ENCODE data around the gene TMEM97. TPM values are rescaled to one million over a fixed set of nuclear protein-coding genes. Genes with fewer than 3 reads are reported as not detected.

Gene TMEM97
- polyA plus RNA-seq, 1 donor from 2014 or later = 16.9 TPM

GRCh38 chr17:28325211-28325610 is 6.2 kb downstream of the TMEM97 start:
- TF ChIP-seq SMC3 (conservative IDR thresholded peaks at IDR 0.05; ENCODE audit: poor library complexity) (no peak), EZH2 (IDR thresholded peaks at IDR 0.05; ENCODE audit: borderline replicate concordance, insufficient read depth, low read length, poor library complexity, severe bottlenecking) (no peak), CTCF (IDR thresholded peaks at IDR 0.05; ENCODE audit: poor library complexity, severe bottlenecking) (no peak), RAD21 (conservative IDR thresholded peaks at IDR 0.05) (no peak), TAF1 (IDR thresholded peaks at IDR 0.05; ENCODE audit: low read depth) (no peak), EP300 (conservative IDR thresholded peaks at IDR 0.05; ENCODE audit: poor library complexity, severe bottlenecking) (no peak), MXI1 (conservative IDR thresholded peaks at IDR 0.05; ENCODE audit: poor library complexity, severe bottlenecking) (no peak), POLR2AphosphoS5 (IDR thresholded peaks at IDR 0.05) (no peak)
- TF ChIP-seq, protein P1, sequence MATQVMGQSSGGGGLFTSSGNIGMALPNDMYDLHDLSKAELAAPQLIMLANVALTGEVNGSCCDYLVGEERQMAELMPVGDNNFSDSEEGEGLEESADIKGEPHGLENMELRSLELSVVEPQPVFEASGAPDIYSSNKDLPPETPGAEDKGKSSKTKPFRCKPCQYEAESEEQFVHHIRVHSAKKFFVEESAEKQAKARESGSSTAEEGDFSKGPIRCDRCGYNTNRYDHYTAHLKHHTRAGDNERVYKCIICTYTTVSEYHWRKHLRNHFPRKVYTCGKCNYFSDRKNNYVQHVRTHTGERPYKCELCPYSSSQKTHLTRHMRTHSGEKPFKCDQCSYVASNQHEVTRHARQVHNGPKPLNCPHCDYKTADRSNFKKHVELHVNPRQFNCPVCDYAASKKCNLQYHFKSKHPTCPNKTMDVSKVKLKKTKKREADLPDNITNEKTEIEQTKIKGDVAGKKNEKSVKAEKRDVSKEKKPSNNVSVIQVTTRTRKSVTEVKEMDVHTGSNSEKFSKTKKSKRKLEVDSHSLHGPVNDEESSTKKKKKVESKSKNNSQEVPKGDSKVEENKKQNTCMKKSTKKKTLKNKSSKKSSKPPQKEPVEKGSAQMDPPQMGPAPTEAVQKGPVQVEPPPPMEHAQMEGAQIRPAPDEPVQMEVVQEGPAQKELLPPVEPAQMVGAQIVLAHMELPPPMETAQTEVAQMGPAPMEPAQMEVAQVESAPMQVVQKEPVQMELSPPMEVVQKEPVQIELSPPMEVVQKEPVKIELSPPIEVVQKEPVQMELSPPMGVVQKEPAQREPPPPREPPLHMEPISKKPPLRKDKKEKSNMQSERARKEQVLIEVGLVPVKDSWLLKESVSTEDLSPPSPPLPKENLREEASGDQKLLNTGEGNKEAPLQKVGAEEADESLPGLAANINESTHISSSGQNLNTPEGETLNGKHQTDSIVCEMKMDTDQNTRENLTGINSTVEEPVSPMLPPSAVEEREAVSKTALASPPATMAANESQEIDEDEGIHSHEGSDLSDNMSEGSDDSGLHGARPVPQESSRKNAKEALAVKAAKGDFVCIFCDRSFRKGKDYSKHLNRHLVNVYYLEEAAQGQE (IDR thresholded peaks at IDR 0.05; ENCODE audit: borderline replicate concordance) = no peak
- Histone ChIP-seq H3K27me3 (ENCODE audit: insufficient read depth, low read depth, low read length) (no peaks in the 10 kb centered on the region), H3K79me2 (replicated peaks; ENCODE audit: insufficient read depth, low read length) (peaks cover 38% of the 10 kb centered on the region), H2AFZ (ENCODE audit: low read depth, low read length) (no peak overlapping the region), H3F3A (ENCODE audit: insufficient read depth, low read length, poor library complexity, severe bottlenecking) (no peaks in the 10 kb centered on the region), H3K27ac (ENCODE audit: low read length) (no peak overlapping the region), H3K9ac (ENCODE audit: low read length) (no peak overlapping the region), H3K4me3 (ENCODE audit: low read length) (no peak overlapping the region), H3K9me3 (ENCODE audit: low read length) (no peaks in the 10 kb centered on the region), H3K36me3 (ENCODE audit: insufficient read depth, low read length) (peaks cover 6% of the 10 kb centered on the region), H3K9me2 (ENCODE audit: insufficient read depth, low read length) (no peaks in the 10 kb centered on the region), H4K20me1 (ENCODE audit: insufficient read depth) (no peaks in the 10 kb centered on the region), H3K4me2 (ENCODE audit: low read length) (no peak overlapping the region)

GRCh38 chr17:28326114-28326513 is 7.1 kb downstream of the TMEM97 start:
- Histone ChIP-seq H3K9me2 (ENCODE audit: insufficient read depth, low read length) (no peaks in the 10 kb centered on the region), H3K79me2 (replicated peaks; ENCODE audit: insufficient read depth, low read length) (peaks cover 29% of the 10 kb centered on the region), H3K27me3 (ENCODE audit: insufficient read depth, low read depth, low read length) (no peaks in the 10 kb centered on the region), H3F3A (ENCODE audit: insufficient read depth, low read length, poor library complexity, severe bottlenecking) (no peaks in the 10 kb centered on the region), H3K27ac (ENCODE audit: low read length) (no peak overlapping the region), H3K36me3 (ENCODE audit: insufficient read depth, low read length) (peaks cover 6% of the 10 kb centered on the region), H3K4me2 (ENCODE audit: low read length) (no peak overlapping the region), H4K20me1 (ENCODE audit: insufficient read depth) (no peaks in the 10 kb centered on the region), H3K4me3 (ENCODE audit: low read length) (no peak overlapping the region), H3K9me3 (ENCODE audit: low read length) (no peaks in the 10 kb centered on the region), H3K9ac (ENCODE audit: low read length) (no peak overlapping the region), H2AFZ (ENCODE audit: low read depth, low read length) (no peak overlapping the region)
- TF ChIP-seq MXI1 (conservative IDR thresholded peaks at IDR 0.05; ENCODE audit: poor library complexity, severe bottlenecking) (no peak), TAF1 (IDR thresholded peaks at IDR 0.05; ENCODE audit: low read depth) (no peak), EP300 (conservative IDR thresholded peaks at IDR 0.05; ENCODE audit: poor library complexity, severe bottlenecking) (no peak), CTCF (IDR thresholded peaks at IDR 0.05; ENCODE audit: poor library complexity, severe bottlenecking) (no peak), POLR2AphosphoS5 (IDR thresholded peaks at IDR 0.05) (no peak), RAD21 (conservative IDR thresholded peaks at IDR 0.05) (no peak), EZH2 (IDR thresholded peaks at IDR 0.05; ENCODE audit: borderline replicate concordance, insufficient read depth, low read length, poor library complexity, severe bottlenecking) (no peak), SMC3 (conservative IDR thresholded peaks at IDR 0.05; ENCODE audit: poor library complexity) (no peak)
- TF ChIP-seq, protein P1 (IDR thresholded peaks at IDR 0.05; ENCODE audit: borderline replicate concordance) = no peak

Data from neural cell (in vitro differentiated cells).